Ectodermal cell (in vitro differentiated cells): ENCODE measurements around the gene NOX3. TPM values are rescaled to one million over a fixed set of nuclear protein-coding genes. Genes with fewer than 3 reads are reported as not detected.

Experiments used
- H3K27ac ChIP-seq: 2 replicates; pipeline ENCODE4 v1.7.0; 2013; ENCODE audit warnings: mild to moderate bottlenecking, low read depth, low read length; ENCODE audit not compliant: insufficient read depth, poor library complexity, severe bottlenecking
- H3K27me3 ChIP-seq: 2 replicates; pipeline ENCODE4 v1.7.0; 2013; ENCODE audit warnings: mild to moderate bottlenecking, low read length; ENCODE audit not compliant: insufficient read depth, control insufficient read depth, poor library complexity, severe bottlenecking
- H3K36me3 ChIP-seq: one replicate; pipeline ENCODE4 v1.7.0; 2013; ENCODE audit warnings: low read length; ENCODE audit not compliant: control insufficient read depth, insufficient read depth
- H3K4me1 ChIP-seq: one replicate; pipeline ENCODE4 v1.7.0; 2013; ENCODE audit warnings: low read length; ENCODE audit not compliant: control insufficient read depth, insufficient read depth
- H3K4me3 ChIP-seq: 2 replicates; pipeline ENCODE4 v1.7.0; 2013; ENCODE audit warnings: low read depth, low read length, control low read depth; ENCODE audit not compliant: insufficient read depth
- H3K9me3 ChIP-seq: 2 replicates; pipeline ENCODE4 v1.7.0; 2013; ENCODE audit warnings: mild to moderate bottlenecking, low read length, moderate library complexity; ENCODE audit not compliant: control insufficient read depth
- WGBS, 2 experiments: methylation state at CpG; one replicate each; pipeline ENCODE4 v1.1.7; 2013; ENCODE audit warnings: missing lambda C conversion rate in 2 of 2; 5-methylcytosine and 5-hydroxymethylcytosine counted together
- polyA plus RNA-seq, 4 experiments: library from polyadenylated mRNA; stranded (reverse); fragments of 50-300 nt; gene quantifications; one replicate each; pipeline ENCODE4 v1.2.3, GENCODE V29; 2013

The NOX3 gene, protein sequence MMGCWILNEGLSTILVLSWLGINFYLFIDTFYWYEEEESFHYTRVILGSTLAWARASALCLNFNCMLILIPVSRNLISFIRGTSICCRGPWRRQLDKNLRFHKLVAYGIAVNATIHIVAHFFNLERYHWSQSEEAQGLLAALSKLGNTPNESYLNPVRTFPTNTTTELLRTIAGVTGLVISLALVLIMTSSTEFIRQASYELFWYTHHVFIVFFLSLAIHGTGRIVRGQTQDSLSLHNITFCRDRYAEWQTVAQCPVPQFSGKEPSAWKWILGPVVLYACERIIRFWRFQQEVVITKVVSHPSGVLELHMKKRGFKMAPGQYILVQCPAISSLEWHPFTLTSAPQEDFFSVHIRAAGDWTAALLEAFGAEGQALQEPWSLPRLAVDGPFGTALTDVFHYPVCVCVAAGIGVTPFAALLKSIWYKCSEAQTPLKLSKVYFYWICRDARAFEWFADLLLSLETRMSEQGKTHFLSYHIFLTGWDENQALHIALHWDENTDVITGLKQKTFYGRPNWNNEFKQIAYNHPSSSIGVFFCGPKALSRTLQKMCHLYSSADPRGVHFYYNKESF
- polyA plus RNA-seq (2013, experiment 1 of 4) = not detected
- not detected for polyA plus RNA-seq (2013, experiment 2 of 4)
- polyA plus RNA-seq (2013, experiment 3 of 4) = not detected
- not detected for polyA plus RNA-seq (2013, experiment 4 of 4)

DNA sequence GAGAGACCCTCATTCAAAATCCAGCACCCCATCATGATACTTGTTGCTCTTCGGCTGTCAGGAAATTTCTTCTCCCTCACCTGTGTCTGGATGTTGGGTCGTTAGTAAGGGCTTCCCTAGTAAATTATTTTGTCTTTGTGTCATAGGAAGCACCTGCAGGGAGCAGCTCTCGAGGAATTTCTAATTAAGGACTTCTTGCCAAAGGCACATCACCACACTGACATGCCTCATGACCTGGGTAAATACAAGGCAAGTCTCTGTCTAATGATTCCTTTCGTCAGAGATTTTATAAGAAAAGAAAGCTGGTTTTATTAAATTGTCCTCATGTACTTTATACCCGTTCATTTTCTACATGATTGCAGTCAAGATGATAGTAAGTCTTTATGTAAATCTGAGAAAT lies at the start of gene NOX3:
TSS of gene NOX3 (minus strand) at position 74 of the 400 bp plus-strand sequence. CDS start at position 35, 39 bp downstream.
- WGBS, 2 experiments = 44 to 81% methylated on average over 3 to 4 of the region's 5 CpGs
- H3K9me3 ChIP-seq = no peaks in the 10 kb centered on the region
- no peak within 1 kb of the TSS for H3K4me3 ChIP-seq
- H3K27ac ChIP-seq = no peak within 1 kb of the TSS
- H3K4me1 ChIP-seq = peaks cover 4% of the 10 kb centered on the region
- H3K36me3 ChIP-seq = no peaks in the 10 kb centered on the region
- no peaks in the 10 kb centered on the region for H3K27me3 ChIP-seq

DNA sequence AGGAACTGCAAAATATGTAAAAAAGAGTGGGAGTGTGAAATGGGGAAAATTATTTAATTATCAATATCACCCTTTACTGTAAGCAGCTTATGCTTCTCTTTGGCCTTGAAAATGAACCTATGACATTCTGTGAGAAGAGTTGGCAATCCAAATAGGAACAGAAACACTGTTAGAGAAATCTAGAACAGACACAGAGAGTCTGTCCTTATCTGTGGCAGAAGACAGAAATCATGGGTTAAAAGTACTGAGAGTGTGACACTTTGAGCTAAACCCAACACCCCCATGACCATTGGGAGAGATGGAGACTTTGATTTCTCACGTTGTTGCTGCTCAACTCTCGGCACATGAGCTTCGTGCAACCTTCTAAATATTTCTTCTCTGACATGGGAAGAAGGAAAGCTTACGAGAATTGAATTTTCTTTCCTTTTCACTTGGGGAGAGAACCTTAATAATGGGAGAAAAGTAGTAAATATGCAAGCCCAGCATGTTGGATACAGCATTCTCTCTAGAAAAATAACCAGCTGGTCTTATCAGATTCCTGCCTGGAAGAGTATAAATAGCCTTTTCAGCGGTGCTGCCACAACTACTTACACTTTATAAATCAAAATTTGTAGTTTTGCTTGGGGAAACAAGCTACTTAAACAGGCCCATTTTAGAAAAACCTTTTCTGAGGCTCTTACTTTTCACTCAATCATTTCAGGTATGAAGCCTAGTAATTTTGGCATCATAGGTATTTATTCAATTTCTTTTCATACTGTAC lies 49.4 kb upstream of the NOX3 start:
- H3K4me1 ChIP-seq = no peaks in the 10 kb centered on the region
- H3K27me3 ChIP-seq = no peaks in the 10 kb centered on the region
- H3K4me3 ChIP-seq = no peak overlapping the region
- 92 to 93% methylated on average over 5 of the region's 5 CpGs for WGBS, 2 experiments
- H3K9me3 ChIP-seq = no peaks in the 10 kb centered on the region
- no peak overlapping the region for H3K27ac ChIP-seq
- no peaks in the 10 kb centered on the region for H3K36me3 ChIP-seq

DNA sequence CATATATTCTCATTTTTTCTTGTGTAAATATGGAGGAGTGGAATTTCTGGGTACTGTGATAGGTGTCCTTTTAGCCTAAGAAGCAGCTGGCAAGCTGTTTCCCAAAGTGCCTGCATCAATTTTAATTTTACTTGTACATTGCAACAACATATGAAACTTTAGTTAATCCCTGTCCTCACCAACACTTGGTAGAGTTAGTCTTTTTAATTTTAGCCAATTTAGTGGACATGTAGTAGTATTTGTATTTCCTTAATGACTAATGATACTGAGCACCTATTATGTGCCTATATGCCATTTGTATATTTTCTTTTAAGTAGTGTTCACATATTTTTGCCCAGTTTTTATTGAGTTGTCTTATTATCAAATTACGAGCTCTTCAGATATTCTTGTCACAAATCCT lies 46.8 kb upstream of the NOX3 start:
- H3K27me3 ChIP-seq = no peaks in the 10 kb centered on the region
- H3K36me3 ChIP-seq = no peaks in the 10 kb centered on the region
- no peaks in the 10 kb centered on the region for H3K9me3 ChIP-seq
- no peak overlapping the region for H3K27ac ChIP-seq
- no peaks in the 10 kb centered on the region for H3K4me1 ChIP-seq
- 100% methylated on average over 1 of the region's 1 CpG; no CpG with 5 or more reads in 1 of the 2 experiments for WGBS, 2 experiments
- H3K4me3 ChIP-seq = no peak overlapping the region

DNA sequence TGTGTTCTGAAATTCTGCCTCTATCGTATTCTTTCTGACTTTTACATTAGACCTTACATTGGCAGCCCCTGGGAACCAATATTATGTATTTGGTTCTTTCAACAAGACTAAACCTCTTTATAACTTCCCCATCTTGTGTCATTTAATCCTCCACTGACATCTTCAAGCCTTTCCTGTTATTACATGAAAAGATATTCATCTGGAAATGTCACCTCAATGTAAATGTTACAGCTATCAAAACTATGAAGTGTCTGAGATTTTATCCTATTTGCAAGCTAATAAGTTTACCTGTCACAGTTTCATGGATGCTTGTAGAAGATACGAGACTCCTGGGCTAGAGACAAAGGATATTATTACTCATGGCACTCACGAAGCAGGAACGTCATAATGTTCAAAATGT lies 43.9 kb upstream of the NOX3 start:
- 95 to 97% methylated on average over 4 of the region's 4 CpGs for WGBS, 2 experiments
- no peak overlapping the region for H3K4me3 ChIP-seq
- H3K36me3 ChIP-seq = no peaks in the 10 kb centered on the region
- no peaks in the 10 kb centered on the region for H3K27me3 ChIP-seq
- H3K27ac ChIP-seq = no peak overlapping the region
- H3K9me3 ChIP-seq = no peaks in the 10 kb centered on the region
- H3K4me1 ChIP-seq = no peaks in the 10 kb centered on the region

DNA sequence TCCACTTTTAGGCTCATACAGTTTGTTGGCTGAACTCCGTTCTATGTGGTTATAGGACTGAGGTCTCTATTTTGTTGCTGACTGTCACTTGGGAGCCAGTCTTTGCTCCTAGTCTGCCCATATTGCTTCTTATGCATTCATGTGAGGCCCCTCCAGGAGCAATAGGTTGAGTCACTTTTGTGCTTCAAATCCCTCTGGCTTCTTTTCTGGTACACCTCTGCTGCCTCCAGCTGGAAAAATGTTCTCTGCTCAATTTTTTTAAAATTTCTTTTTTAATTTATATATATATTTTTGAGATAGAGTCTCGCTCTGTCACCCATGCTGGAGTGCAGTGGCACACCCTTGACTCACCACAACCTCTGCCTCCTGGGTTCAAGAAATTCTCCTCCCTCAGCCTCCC lies 42.7 kb upstream of the NOX3 start:
- Histone ChIP-seq H3K9me3 (no peaks in the 10 kb centered on the region), H3K4me1 (no peaks in the 10 kb centered on the region), H3K4me3 (no peak overlapping the region), H3K27ac (no peak overlapping the region), H3K27me3 (no peaks in the 10 kb centered on the region), H3K36me3 (no peaks in the 10 kb centered on the region)
- 97 to 100% methylated on average over 2 of the region's 2 CpGs for WGBS, 2 experiments

DNA sequence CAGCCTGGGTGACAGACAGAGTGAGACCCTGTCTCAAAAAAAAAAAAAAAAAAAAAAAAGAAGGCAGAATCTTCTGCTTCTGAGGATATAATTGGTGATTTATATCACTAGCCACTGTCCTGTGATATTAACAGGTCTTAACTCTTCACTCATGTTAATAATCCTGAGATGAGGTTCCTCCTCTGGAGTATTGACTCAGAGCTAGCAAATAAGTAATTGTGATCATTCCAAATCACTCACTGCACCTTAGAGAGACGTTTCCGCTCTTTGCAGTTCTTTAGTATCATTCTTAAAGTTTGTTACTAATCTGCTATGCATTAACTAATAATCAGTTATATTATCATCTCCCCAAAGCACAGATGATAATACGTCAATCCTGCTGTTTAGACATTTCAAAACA lies 41.6 kb upstream of the NOX3 start:
- 100% methylated on average over 2 to 3 of the region's 3 CpGs for WGBS, 2 experiments
- Histone ChIP-seq H3K36me3 (no peaks in the 10 kb centered on the region), H3K9me3 (no peaks in the 10 kb centered on the region), H3K27me3 (no peaks in the 10 kb centered on the region), H3K4me1 (no peaks in the 10 kb centered on the region), H3K27ac (no peak overlapping the region), H3K4me3 (no peak overlapping the region)

GRCh38 chr6:155495011-155495768 lies 39.6 kb upstream of the NOX3 start:
- WGBS, 2 experiments = 84 to 86% methylated on average over 11 of the region's 11 CpGs

DNA sequence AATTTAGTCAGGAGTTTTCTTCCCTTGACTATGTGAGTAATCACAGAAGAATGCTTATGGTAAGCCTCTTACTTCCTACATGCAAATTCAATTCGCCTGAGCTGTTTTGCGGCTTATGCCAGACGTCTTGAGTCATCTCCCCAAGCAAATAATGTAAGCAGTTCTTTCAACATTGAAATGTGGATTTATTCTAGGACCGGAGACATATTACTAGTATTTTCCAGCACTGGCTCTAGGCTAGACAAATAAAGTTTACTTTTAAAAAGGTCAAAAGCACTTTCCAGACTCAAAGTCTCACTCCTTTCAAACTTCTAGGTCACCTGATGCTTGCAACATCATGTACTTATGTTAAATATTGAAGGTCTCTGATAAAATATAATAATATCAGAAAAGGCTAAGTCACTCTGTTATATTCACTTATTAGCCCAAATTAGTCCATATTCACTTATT lies 38.1 kb upstream of the NOX3 start:
- H3K4me1 ChIP-seq = no peaks in the 10 kb centered on the region
- no peak overlapping the region for H3K4me3 ChIP-seq
- H3K9me3 ChIP-seq = no peaks in the 10 kb centered on the region
- H3K27me3 ChIP-seq = no peaks in the 10 kb centered on the region
- H3K27ac ChIP-seq = no peak overlapping the region
- 83 to 87% methylated on average over 4 of the region's 4 CpGs for WGBS, 2 experiments
- no peaks in the 10 kb centered on the region for H3K36me3 ChIP-seq

More at GRCh38 chr6:155495011-155495768, 39.6 kb upstream of the NOX3 start:
- H3K9me3 ChIP-seq = no peaks in the 10 kb centered on the region
- no peaks in the 10 kb centered on the region for H3K36me3 ChIP-seq
- H3K27ac ChIP-seq = no peak overlapping the region
- H3K27me3 ChIP-seq = no peaks in the 10 kb centered on the region
- no peaks in the 10 kb centered on the region for H3K4me1 ChIP-seq
- no peak overlapping the region for H3K4me3 ChIP-seq

GRCh38 chr6:155493026-155493693 lies 37.5 kb upstream of the NOX3 start:
- Histone ChIP-seq H3K4me1 (no peaks in the 10 kb centered on the region), H3K27ac (no peak overlapping the region), H3K36me3 (no peaks in the 10 kb centered on the region), H3K4me3 (no peak overlapping the region), H3K27me3 (no peaks in the 10 kb centered on the region), H3K9me3 (no peaks in the 10 kb centered on the region)
- 88 to 95% methylated on average over 3 of the region's 3 CpGs for WGBS, 2 experiments
